Measurements from ENCODE around the gene XYLT1. TPM values are rescaled to one million over a fixed set of nuclear protein-coding genes. Genes with fewer than 3 reads are reported as not detected.

XYLT1 gene
- total and polyA plus RNA-seq, 10 of the 15 experiments (the other 5 are each of a cell fraction or from before 2014, with no cell fraction given), result 0.88 to 14.8 (median 5.8) TPM

DNA sequence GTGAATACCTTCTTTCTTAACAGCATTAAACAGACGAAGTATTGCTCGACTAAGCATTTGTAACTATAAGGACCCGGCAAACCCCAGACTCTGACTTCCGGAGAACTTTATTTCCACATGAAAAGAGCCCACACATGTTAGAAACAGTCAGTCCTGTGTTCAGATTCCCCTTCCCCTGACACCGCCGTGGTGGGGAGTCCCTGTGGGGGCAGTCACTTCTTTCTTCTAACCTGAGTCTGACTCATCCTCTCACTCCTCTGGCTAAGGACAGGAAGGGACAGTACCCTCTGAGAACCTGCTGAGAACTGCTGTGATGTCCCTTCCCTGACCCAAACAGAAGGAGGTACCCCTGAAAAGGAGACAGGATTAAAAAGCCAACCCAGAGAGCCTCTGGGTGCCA is 165.1 kb downstream of the XYLT1 start (continued):
- TF ChIP-seq, protein P1, sequence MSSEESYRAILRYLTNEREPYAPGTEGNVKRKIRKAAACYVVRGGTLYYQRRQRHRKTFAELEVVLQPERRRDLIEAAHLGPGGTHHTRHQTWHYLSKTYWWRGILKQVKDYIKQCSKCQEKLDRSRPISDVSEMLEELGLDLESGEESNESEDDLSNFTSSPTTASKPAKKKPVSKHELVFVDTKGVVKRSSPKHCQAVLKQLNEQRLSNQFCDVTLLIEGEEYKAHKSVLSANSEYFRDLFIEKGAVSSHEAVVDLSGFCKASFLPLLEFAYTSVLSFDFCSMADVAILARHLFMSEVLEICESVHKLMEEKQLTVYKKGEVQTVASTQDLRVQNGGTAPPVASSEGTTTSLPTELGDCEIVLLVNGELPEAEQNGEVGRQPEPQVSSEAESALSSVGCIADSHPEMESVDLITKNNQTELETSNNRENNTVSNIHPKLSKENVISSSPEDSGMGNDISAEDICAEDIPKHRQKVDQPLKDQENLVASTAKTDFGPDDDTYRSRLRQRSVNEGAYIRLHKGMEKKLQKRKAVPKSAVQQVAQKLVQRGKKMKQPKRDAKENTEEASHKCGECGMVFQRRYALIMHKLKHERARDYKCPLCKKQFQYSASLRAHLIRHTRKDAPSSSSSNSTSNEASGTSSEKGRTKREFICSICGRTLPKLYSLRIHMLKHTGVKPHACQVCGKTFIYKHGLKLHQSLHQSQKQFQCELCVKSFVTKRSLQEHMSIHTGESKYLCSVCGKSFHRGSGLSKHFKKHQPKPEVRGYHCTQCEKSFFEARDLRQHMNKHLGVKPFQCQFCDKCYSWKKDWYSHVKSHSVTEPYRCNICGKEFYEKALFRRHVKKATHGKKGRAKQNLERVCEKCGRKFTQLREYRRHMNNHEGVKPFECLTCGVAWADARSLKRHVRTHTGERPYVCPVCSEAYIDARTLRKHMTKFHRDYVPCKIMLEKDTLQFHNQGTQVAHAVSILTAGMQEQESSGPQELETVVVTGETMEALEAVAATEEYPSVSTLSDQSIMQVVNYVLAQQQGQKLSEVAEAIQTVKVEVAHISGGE (CRISPR knock-in tag; IDR thresholded peaks at IDR 0.05), result no peak
- TF ChIP-seq RUNX3 (IDR thresholded peaks at IDR 0.05; ENCODE audit: low read length) (peak; percentile 87), POU2F2 (IDR thresholded peaks at IDR 0.05; ENCODE audit: borderline replicate concordance, low read depth, low read length) (peak; percentile 41; the same call in 1 of the 3 replicates), KDM1A (IDR thresholded peaks at IDR 0.05; ENCODE audit: borderline replicate concordance) (no peak), POLR2AphosphoS2 (IDR thresholded peaks at IDR 0.05; ENCODE audit: low read depth, low read length) (no peak), ZBTB4 (CRISPR knock-in tag; IDR thresholded peaks at IDR 0.05) (no peak), TARDBP (IDR thresholded peaks at IDR 0.05; ENCODE audit: borderline replicate concordance) (no peak), NR2C1 (IDR thresholded peaks at IDR 0.05) (no peak), CBX3 (IDR thresholded peaks at IDR 0.05; ENCODE audit: borderline replicate concordance, low read depth) (no peak), EGR1 (IDR thresholded peaks at IDR 0.05; ENCODE audit: borderline replicate concordance in 1 of 2, low read depth in 2 of 2, low read length in 2 of 2) (peak in 1 of 2 experiments; percentile 28; a peak in 1 of 3 replicates), YBX1 (IDR thresholded peaks at IDR 0.05) (no peak), ZZZ3 (IDR thresholded peaks at IDR 0.05; ENCODE audit: control insufficient read depth, insufficient read length, low read depth) (no peak), PAX8 (IDR thresholded peaks at IDR 0.05) (no peak), NFIC (IDR thresholded peaks at IDR 0.05; ENCODE audit: low read depth, low read length) (peak; percentile 87), IKZF2 (IDR thresholded peaks at IDR 0.05) (peak; percentile 79 to 80), SMAD5 (IDR thresholded peaks at IDR 0.05; ENCODE audit: low read depth) (no peak), HCFC1 (IDR thresholded peaks at IDR 0.05; ENCODE audit: low read length) (no peak), NBN (IDR thresholded peaks at IDR 0.05) (peak; percentile 64), BCL11A (IDR thresholded peaks at IDR 0.05; ENCODE audit: low read depth, low read length) (peak; percentile 70; the same call in 1 of the 2 replicates), RCOR1 (conservative IDR thresholded peaks at IDR 0.05; ENCODE audit: low read depth, low read length) (no peak), CBFB (IDR thresholded peaks at IDR 0.05; ENCODE audit: low read depth) (peak; percentile 62; the same call in 1 of the 2 replicates), ETV6 (conservative IDR thresholded peaks at IDR 0.05 in 1 of 2, IDR thresholded peaks at IDR 0.05 in 1 of 2; ENCODE audit: borderline replicate concordance in 1 of 2, low read depth in 1 of 2) (peak in 1 of 2 experiments; percentile 47; a peak in 1 of 4 replicates), CEBPB (IDR thresholded peaks at IDR 0.05; ENCODE audit: borderline replicate concordance in 1 of 2, low read depth in 2 of 2, low read length in 2 of 2) (no peak), MTA3 (IDR thresholded peaks at IDR 0.05; ENCODE audit: borderline replicate concordance, low read length) (no peak), SREBF1 (IDR thresholded peaks at IDR 0.05; ENCODE audit: low read length) (no peak), SMAD1 (IDR thresholded peaks at IDR 0.05; ENCODE audit: low read depth, partially characterized antibody) (peak; percentile 29)
- TF ChIP-seq, protein P2, sequence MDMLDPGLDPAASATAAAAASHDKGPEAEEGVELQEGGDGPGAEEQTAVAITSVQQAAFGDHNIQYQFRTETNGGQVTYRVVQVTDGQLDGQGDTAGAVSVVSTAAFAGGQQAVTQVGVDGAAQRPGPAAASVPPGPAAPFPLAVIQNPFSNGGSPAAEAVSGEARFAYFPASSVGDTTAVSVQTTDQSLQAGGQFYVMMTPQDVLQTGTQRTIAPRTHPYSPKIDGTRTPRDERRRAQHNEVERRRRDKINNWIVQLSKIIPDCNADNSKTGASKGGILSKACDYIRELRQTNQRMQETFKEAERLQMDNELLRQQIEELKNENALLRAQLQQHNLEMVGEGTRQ (IDR thresholded peaks at IDR 0.05; ENCODE audit: borderline replicate concordance, low read depth, low read length), result no peak

Data from GM12878 (cell line).